ENCODE results near the gene SHD. TPM values are rescaled to one million over a fixed set of nuclear protein-coding genes. Genes with fewer than 3 reads are reported as not detected.

The SHD gene
- total RNA-seq, 1 experiment from 2014 or later: not detected

DNA sequence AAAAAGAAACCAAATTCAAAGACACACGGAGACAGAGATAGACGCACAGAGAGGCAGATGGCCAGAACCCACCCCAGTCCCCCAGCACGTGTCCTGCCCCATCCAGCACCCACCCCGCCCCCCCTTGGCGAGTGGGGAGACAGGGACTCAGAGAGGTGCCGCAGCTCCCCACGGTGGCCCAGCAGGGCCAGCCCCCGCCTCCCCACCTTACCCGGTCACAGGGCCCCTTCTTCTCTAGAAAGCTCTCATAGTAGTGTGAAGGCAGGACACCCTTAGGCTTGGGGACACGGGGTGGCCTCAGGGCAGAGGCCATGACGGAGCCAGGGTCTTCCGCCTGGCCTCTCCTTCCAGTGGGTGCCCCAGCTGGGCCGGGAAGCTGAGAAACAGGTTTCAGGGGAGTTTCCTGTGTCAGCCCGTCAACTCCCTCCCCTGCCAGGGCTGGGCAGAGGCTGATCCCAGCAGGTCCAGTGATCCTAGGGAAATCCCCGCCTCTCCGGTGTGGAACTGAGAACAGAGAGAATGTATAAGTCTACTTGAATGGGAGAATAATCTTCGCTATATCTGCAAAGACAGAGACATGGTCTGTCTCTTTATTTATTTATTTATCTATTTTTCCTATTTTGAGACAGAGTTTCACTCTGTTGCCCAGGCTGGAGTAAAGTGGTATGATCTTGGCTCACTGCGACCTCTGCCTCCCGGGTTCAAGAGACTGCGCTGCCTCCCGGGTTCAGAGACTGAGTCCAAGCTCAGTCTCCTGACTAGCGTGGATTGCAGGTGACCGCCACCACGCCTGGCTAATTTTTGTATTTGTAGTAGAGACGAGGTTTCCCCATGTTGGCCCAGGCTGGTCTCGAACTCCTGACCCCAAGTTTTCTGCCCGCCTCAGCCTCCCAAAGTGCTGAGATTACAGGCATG lies 59.6 kb downstream of the SHD start, which contains the start of gene STAP2:
Gene STAP2 (minus strand): TSS at position 387 of the 915 bp plus-strand sequence. CDS start 74 bp downstream, at position 313.
- no peak for DNase-seq (ENCODE audit: low read depth)
- in situ Hi-C loops (cut with HindIII; ENCODE audit: low pct_unique_long_range_greater_than_20kb, low sequenced_read_pairs): no loop called here

Other genes starting within 250 kb of the SHD start
- gene ZBTB7A, start 212.4 kb upstream of the SHD start, total RNA-seq (2014; rRNA removed; shearing (Covaris generic); ENCODE audit: low replicate concordance): 12.7 and 19.6 TPM in 2 replicates
- gene MAP2K2, start 155.1 kb upstream of the SHD start, total RNA-seq (2014; rRNA removed; shearing (Covaris generic); ENCODE audit: low replicate concordance): 318 and 353 TPM in 2 replicates
- gene CREB3L3, start 125.6 kb upstream of the SHD start, total RNA-seq (2014; rRNA removed; shearing (Covaris generic); ENCODE audit: low replicate concordance): not detected in 2 replicates
- 27.2 and 28.8 TPM in 2 replicates for gene SIRT6, start 96.7 kb upstream of the SHD start, total RNA-seq (2014; rRNA removed; shearing (Covaris generic); ENCODE audit: low replicate concordance)
- gene ANKRD24, start 96.6 kb upstream of the SHD start, total RNA-seq (2014; rRNA removed; shearing (Covaris generic); ENCODE audit: low replicate concordance): 0.64 and 1.9 TPM in 2 replicates
- 0.14 and 3.3 TPM in 2 replicates for gene EBI3, start 49.7 kb upstream of the SHD start, total RNA-seq (2014; rRNA removed; shearing (Covaris generic); ENCODE audit: low replicate concordance)
- 42.0 and 46.9 TPM in 2 replicates for gene YJU2, start 32.2 kb upstream of the SHD start, total RNA-seq (2014; rRNA removed; shearing (Covaris generic); ENCODE audit: low replicate concordance)
- gene TMIGD2, start 23.1 kb downstream of the SHD start, total RNA-seq (2014; rRNA removed; shearing (Covaris generic); ENCODE audit: low replicate concordance): not detected in 2 replicates
- gene FSD1, start 25.3 kb downstream of the SHD start, total RNA-seq (2014; rRNA removed; shearing (Covaris generic); ENCODE audit: low replicate concordance): 12.7 and 15.8 TPM in 2 replicates
- gene STAP2, start 59.6 kb downstream of the SHD start, total RNA-seq (2014; rRNA removed; shearing (Covaris generic); ENCODE audit: low replicate concordance): 7.6 and 25.1 TPM in 2 replicates
- 36.5 and 57.5 TPM in 2 replicates for gene MPND, start 64.3 kb downstream of the SHD start, total RNA-seq (2014; rRNA removed; shearing (Covaris generic); ENCODE audit: low replicate concordance)
- gene SH3GL1, start 121.3 kb downstream of the SHD start, total RNA-seq (2014; rRNA removed; shearing (Covaris generic); ENCODE audit: low replicate concordance): 77.0 and 103 TPM in 2 replicates
- gene CHAF1A, start 123.4 kb downstream of the SHD start, total RNA-seq (2014; rRNA removed; shearing (Covaris generic); ENCODE audit: low replicate concordance): 45.4 and 61.0 TPM in 2 replicates
- 185 and 223 TPM in 2 replicates for gene UBXN6, start 178.5 kb downstream of the SHD start, total RNA-seq (2014; rRNA removed; shearing (Covaris generic); ENCODE audit: low replicate concordance)
- 68.4 and 71.6 TPM in 2 replicates for gene HDGFL2, start 193.0 kb downstream of the SHD start, total RNA-seq (2014; rRNA removed; shearing (Covaris generic); ENCODE audit: low replicate concordance)
- gene PLIN4, start 239.2 kb downstream of the SHD start, total RNA-seq (2014; rRNA removed; shearing (Covaris generic); ENCODE audit: low replicate concordance): 0.24 TPM in 1 of 2 replicates, not detected in the other